Measurements from ENCODE around the gene USP40.

DNA sequence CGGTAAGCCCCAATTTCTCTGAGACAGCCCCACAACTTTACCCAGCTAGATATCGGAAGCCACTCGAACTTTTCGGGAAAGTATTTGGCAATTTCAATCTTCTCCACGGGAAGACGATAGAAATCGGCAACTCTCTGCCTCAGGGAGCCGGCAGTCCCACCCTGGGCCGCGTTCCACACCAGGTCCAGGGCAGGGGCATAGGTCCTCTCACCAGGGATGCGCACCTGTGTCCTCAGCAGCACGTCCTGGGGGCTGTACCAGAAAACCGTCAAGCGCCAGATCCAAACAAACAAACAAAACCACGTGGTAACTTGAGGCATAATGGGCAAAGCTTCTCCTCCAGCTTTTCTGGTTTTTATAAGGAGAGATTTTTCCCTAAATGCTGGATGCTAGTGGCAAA, 80.9 kb downstream of the USP40 start:
- TF ChIP-seq, protein P1, sequence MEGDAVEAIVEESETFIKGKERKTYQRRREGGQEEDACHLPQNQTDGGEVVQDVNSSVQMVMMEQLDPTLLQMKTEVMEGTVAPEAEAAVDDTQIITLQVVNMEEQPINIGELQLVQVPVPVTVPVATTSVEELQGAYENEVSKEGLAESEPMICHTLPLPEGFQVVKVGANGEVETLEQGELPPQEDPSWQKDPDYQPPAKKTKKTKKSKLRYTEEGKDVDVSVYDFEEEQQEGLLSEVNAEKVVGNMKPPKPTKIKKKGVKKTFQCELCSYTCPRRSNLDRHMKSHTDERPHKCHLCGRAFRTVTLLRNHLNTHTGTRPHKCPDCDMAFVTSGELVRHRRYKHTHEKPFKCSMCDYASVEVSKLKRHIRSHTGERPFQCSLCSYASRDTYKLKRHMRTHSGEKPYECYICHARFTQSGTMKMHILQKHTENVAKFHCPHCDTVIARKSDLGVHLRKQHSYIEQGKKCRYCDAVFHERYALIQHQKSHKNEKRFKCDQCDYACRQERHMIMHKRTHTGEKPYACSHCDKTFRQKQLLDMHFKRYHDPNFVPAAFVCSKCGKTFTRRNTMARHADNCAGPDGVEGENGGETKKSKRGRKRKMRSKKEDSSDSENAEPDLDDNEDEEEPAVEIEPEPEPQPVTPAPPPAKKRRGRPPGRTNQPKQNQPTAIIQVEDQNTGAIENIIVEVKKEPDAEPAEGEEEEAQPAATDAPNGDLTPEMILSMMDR (IDR thresholded peaks at IDR 0.05): no peak
- TF ChIP-seq POLR2A (IDR thresholded peaks at IDR 0.05): no peak

All from thyroid gland (tissue), 4 donors.